ENCODE data around the gene SKP2.
"Not testable (repeated sequence)": the region's sequence is repeated elsewhere in the genome, so short reads cannot be mapped to it uniquely, and the experiment has no call there.

The SKP2 gene

GRCh38 chr5:36158144-36158543 lies 6.2 kb downstream of the SKP2 start:
- no peak for DNase-seq

- DNase-seq, result no peak
Measured at GRCh38 chr5:36160617-36161016, 8.7 kb downstream of the SKP2 start.

GRCh38 chr5:36161361-36161760 lies 9.4 kb downstream of the SKP2 start:
- no peak for DNase-seq

- DNase-seq, result no peak
Measured at GRCh38 chr5:36162810-36163486, 11.0 kb downstream of the SKP2 start.

- no peak for DNase-seq
Measured at GRCh38 chr5:36164461-36164860, 12.6 kb downstream of the SKP2 start.

GRCh38 chr5:36168737-36169136 lies 16.8 kb downstream of the SKP2 start:
- DNase-seq, result no peak

- DNase-seq, result no peak
Measured at GRCh38 chr5:36170832-36171424, 19.0 kb downstream of the SKP2 start.

GRCh38 chr5:36172599-36172998 lies 20.7 kb downstream of the SKP2 start:
- DNase-seq, result no peak

- no peak for DNase-seq
Measured at GRCh38 chr5:36173426-36173825, 21.5 kb downstream of the SKP2 start.

DNA sequence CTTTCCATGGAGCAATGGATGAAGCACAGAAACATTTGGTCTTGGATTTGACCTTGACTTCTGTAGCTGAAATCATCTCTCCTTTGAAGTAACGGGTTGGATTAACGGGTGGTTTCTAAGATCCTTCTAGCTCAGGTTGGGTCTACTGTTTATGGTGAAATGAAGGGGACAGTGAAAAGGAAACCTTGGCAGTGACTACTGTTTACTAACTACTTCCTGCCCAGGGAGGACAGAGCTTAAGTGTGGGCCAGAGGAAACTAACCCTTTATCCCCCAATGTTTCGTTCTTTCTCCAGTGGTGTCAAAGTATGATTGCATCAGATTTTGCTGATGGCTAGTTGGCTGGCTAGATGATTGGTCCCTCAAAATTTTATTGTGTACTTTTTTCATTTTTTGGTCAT lies 22.2 kb downstream of the SKP2 start:
- no peak for DNase-seq

GRCh38 chr5:36175043-36175442 lies 23.1 kb downstream of the SKP2 start:
- no peak for DNase-seq

DNA sequence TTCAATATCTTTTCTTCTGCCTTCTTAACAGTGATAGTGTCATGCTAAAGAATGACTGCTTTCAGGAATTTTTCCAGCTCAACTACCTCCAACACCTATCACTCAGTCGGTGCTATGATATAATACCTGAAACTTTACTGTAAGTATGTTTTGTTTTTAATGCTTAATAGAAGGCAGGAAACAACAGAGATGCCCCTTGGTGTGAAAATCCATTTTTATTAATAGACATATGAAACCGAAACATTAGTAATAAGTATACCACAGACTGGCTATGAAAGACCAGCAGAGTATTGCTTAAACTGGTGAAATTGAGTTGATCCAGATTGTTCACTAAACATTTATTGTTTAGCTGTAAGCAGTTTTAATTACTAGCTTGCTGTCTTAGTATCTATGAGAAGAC lies 25.2 kb downstream of the SKP2 start:
- no peak for DNase-seq

- DNase-seq, result no peak
Measured at GRCh38 chr5:36177715-36178523, 26.0 kb downstream of the SKP2 start.

GRCh38 chr5:36178524-36178890 lies 26.6 kb downstream of the SKP2 start:
- no peak for DNase-seq

- no peak for DNase-seq
Measured at GRCh38 chr5:36179950-36180349, 28.0 kb downstream of the SKP2 start.

DNA sequence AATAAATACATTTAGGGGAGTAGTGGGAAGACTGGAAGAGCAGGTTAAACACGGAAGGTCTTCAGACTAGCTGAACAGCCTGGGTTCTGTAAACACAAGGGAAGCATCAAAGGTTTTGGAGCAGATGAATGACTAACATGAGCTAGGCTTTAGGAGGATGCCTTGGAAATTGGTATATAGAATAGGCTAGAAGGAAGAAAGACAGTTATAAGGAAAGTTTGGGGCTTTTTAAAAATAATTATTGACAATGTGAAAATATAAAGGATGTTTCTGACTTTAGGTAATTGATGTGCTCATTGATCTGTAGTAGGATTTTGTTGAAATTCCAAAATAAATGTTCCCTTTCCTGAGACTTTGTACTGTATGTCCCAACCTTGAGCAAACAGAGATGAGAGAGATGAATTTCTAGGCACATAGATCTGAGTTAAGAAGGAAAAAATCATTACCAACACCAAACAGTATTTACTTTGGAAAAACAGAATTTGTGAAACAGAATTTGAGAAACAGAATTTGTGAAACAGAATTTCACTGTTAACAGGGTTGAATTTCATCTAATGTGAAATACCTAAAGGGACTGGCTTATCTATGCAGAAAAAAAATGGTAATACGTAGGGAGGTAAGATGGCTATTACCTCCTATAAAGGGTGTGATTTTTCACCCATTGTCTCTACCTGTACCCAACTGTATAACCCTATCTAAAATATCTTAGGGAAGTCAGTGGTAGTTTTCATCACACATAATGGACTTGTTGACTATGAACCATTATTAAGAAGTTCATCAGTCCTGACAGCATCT lies 28.8 kb downstream of the SKP2 start:
- DNase-seq, result no peak

DNA sequence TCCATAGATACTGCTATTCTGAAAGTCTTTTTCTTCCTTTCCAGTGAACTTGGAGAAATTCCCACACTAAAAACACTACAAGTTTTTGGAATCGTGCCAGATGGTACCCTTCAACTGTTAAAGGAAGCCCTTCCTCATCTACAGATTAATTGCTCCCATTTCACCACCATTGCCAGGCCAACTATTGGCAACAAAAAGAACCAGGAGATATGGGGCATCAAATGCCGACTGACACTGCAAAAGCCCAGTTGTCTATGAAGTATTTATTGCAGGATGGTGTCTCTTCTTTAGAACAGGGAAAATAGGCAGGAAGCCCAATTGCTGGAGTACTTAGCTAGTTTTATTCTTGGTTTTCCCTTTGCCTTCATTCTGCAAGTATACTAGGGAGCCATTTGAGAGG lies 29.9 kb downstream of the SKP2 start:
- DNase-seq, result no peak

- not testable (repeated sequence) for DNase-seq
Measured at GRCh38 chr5:36184408-36184807, 32.5 kb downstream of the SKP2 start.

- no peak for DNase-seq
Measured at GRCh38 chr5:36193746-36194145, 41.8 kb downstream of the SKP2 start.

GRCh38 chr5:36198281-36198680 lies 46.4 kb downstream of the SKP2 start:
- DNase-seq, result no peak

- DNase-seq, result not testable (repeated sequence)
Measured at GRCh38 chr5:36198783-36199182, 46.9 kb downstream of the SKP2 start.

DNA sequence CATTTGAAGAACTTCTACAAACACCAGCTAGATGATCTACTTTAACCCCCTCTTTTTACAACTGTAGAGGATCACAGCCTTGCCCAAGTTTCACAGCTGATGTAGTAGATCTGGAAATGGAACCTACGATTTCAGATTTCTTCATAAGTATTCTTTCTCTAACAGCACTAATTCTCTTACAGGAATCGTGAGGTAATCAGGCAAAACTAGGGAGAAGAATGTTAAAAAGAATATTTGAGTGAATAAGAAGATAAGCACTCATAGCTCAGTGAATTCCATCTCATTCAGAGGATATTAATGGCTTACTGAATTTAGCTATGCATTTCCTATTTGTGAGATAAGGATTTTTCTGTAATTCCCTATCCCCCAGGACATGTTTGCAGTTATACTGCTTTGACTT lies 47.7 kb downstream of the SKP2 start:
- DNase-seq, result no peak

GRCh38 chr5:36200513-36200912 lies 48.6 kb downstream of the SKP2 start:
- DNase-seq, result no peak

Data from activated effector memory CD4-positive, alpha-beta T cell treated with anti-CD3 and anti-CD28 coated beads, Interleukin-2, amount 50 U/mL, for 16 hours (primary cell).